ENCODE measurements around the gene SSTR5.

SSTR5 gene

DNA sequence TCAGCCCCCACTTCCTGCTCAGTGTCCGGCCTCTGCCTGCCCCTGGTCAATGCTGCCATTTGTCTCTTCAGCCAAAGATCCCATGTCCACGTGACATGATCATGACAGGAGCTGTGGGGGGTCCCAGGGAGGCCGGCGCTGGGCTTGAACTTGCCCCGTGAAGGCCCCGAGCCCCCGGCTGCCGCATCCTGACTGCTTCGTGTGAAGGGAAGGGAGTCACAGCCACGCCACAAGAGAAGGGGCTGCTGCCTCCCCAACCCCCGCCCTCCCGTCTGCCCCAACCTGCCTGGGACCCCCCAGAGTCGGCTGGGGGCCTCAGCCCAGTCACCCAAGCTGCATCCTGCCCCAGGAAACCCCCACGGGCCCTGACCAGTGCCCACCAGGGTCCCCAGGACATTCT is 14.3 kb upstream of the SSTR5 start:
- no peaks in the 10 kb centered on the region for H3K4me1 ChIP-seq (ENCODE audit: insufficient read depth, low read length)
- TF ChIP-seq EZH2 (IDR thresholded peaks at IDR 0.05; ENCODE audit: borderline replicate concordance, low read depth, low read length, severe bottlenecking) = no peak
- TF ChIP-seq, protein P1, sequence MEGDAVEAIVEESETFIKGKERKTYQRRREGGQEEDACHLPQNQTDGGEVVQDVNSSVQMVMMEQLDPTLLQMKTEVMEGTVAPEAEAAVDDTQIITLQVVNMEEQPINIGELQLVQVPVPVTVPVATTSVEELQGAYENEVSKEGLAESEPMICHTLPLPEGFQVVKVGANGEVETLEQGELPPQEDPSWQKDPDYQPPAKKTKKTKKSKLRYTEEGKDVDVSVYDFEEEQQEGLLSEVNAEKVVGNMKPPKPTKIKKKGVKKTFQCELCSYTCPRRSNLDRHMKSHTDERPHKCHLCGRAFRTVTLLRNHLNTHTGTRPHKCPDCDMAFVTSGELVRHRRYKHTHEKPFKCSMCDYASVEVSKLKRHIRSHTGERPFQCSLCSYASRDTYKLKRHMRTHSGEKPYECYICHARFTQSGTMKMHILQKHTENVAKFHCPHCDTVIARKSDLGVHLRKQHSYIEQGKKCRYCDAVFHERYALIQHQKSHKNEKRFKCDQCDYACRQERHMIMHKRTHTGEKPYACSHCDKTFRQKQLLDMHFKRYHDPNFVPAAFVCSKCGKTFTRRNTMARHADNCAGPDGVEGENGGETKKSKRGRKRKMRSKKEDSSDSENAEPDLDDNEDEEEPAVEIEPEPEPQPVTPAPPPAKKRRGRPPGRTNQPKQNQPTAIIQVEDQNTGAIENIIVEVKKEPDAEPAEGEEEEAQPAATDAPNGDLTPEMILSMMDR (IDR thresholded peaks at IDR 0.05; ENCODE audit: borderline replicate concordance, extremely low read depth, low read length, poor library complexity, severe bottlenecking) = no peak
- DNase-seq (no peak), ATAC-seq (ENCODE audit: insufficient read depth, low read depth) (no peak)
- no peaks in the 10 kb centered on the region for H3K27me3 ChIP-seq (ENCODE audit: insufficient read depth, low read length, poor library complexity)
- no peak overlapping the region for H3K27ac ChIP-seq (ENCODE audit: low read length)
- H3K36me3 ChIP-seq (ENCODE audit: insufficient read depth, low read length) = no peaks in the 10 kb centered on the region
- no peaks in the 10 kb centered on the region for H4K20me1 ChIP-seq (ENCODE audit: insufficient read depth, low read length)
- no peaks in the 10 kb centered on the region for H3K79me2 ChIP-seq (ENCODE audit: insufficient read depth, low read length)
- no peak overlapping the region for H3K4me2 ChIP-seq (ENCODE audit: insufficient read depth, low read length)
- no peaks in the 10 kb centered on the region for H3K9me3 ChIP-seq (ENCODE audit: insufficient read depth, low read length, severe bottlenecking)
- no peak overlapping the region for H3K4me3 ChIP-seq (ENCODE audit: low read depth in 1 of 2, low read length in 2 of 2)
- H3K9ac ChIP-seq (ENCODE audit: low read depth, low read length) = no peak overlapping the region
- H2AFZ ChIP-seq (ENCODE audit: low read depth, low read length) = no peak overlapping the region

GRCh38 chr16:1059310-1059709 is 13.2 kb upstream of the SSTR5 start:
- Histone ChIP-seq H3K4me3 (ENCODE audit: low read depth in 1 of 2, low read length in 2 of 2) (no peak overlapping the region), H4K20me1 (ENCODE audit: insufficient read depth, low read length) (no peaks in the 10 kb centered on the region), H3K27ac (ENCODE audit: low read length) (no peak overlapping the region), H3K9ac (ENCODE audit: low read depth, low read length) (no peak overlapping the region), H3K9me3 (ENCODE audit: insufficient read depth, low read length, severe bottlenecking) (no peaks in the 10 kb centered on the region), H3K36me3 (ENCODE audit: insufficient read depth, low read length) (no peaks in the 10 kb centered on the region), H3K27me3 (ENCODE audit: insufficient read depth, low read length, poor library complexity) (no peaks in the 10 kb centered on the region), H2AFZ (ENCODE audit: low read depth, low read length) (no peak overlapping the region), H3K4me2 (ENCODE audit: insufficient read depth, low read length) (no peak overlapping the region), H3K79me2 (ENCODE audit: insufficient read depth, low read length) (no peaks in the 10 kb centered on the region), H3K4me1 (ENCODE audit: insufficient read depth, low read length) (no peaks in the 10 kb centered on the region)
- TF ChIP-seq, protein P1 (IDR thresholded peaks at IDR 0.05; ENCODE audit: borderline replicate concordance, extremely low read depth, low read length, poor library complexity, severe bottlenecking) = no peak
- no peak for TF ChIP-seq EZH2 (IDR thresholded peaks at IDR 0.05; ENCODE audit: borderline replicate concordance, low read depth, low read length, severe bottlenecking)
- ATAC-seq (ENCODE audit: insufficient read depth, low read depth) = no peak
- no peak for DNase-seq

DNA sequence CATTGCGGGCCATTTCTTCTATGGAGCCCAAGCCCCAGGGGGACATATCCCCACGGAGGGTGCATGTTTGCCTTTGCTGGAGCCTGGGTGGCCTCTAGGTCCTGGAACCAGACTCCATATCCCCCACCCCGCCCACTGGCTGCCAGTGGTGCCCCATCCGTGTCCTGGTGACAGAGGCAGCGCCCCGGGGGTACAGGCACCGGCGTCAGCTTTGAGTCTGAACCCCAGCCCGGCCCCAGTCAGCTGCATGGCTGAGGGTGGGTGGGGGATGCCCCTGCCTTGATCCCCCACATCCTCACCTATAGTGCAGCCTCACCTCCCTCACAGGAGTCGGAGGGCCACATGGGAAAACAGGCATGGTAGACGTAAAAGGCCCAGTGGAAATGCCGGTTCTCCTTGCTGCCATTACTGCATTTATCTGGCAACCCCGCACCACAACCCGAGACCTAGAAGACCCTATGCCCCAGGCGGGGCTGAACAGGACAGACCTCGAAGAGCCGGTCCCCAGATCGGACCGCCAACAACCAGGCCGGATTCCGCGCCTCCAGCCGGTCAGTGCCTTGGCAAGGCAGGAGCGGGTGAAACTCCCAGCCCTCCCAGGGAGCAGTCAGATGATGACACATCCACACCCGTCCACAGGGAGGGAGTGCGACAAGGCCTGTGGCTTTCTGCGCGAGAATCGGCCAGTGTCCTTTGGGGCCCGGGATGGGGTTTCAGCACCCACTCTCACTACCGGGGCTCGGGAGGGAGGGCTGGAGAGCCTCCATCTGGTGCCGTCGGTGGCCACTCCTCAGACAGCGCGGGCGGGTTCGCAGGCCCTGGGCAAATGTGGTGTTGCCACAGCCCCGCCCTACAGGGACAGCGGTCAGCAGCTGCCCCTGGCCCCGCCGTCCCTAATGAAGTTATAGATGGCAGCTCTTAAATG is 11.9 kb upstream of the SSTR5 start:
- H3K36me3 ChIP-seq (ENCODE audit: insufficient read depth, low read length) = no peaks in the 10 kb centered on the region
- no peak overlapping the region for H3K27ac ChIP-seq (ENCODE audit: low read length)
- ATAC-seq (ENCODE audit: insufficient read depth, low read depth) (no peak), DNase-seq (no peak)
- no peak overlapping the region for H3K4me2 ChIP-seq (ENCODE audit: insufficient read depth, low read length)
- no peaks in the 10 kb centered on the region for H3K79me2 ChIP-seq (ENCODE audit: insufficient read depth, low read length)
- H3K27me3 ChIP-seq (ENCODE audit: insufficient read depth, low read length, poor library complexity) = no peaks in the 10 kb centered on the region
- H3K4me3 ChIP-seq (ENCODE audit: low read depth in 1 of 2, low read length in 2 of 2) = no peak overlapping the region
- H3K9ac ChIP-seq (ENCODE audit: low read depth, low read length) = no peak overlapping the region
- H3K4me1 ChIP-seq (ENCODE audit: insufficient read depth, low read length) = no peaks in the 10 kb centered on the region
- no peak for TF ChIP-seq EZH2 (IDR thresholded peaks at IDR 0.05; ENCODE audit: borderline replicate concordance, low read depth, low read length, severe bottlenecking)
- TF ChIP-seq, protein P1 (IDR thresholded peaks at IDR 0.05; ENCODE audit: borderline replicate concordance, extremely low read depth, low read length, poor library complexity, severe bottlenecking) = no peak
- H3K9me3 ChIP-seq (ENCODE audit: insufficient read depth, low read length, severe bottlenecking) = no peaks in the 10 kb centered on the region
- H2AFZ ChIP-seq (ENCODE audit: low read depth, low read length) = no peak overlapping the region
- 0 out of 2 replicates have a peak, but pooled peaks cover 3% of the 10 kb centered on the region for H4K20me1 ChIP-seq (ENCODE audit: insufficient read depth, low read length)

Measured in DND-41 (cell line).